Upper lobe of right lung (tissue), 1 donor: ENCODE measurements around the gene DDX39B. TPM values are rescaled to one million over a fixed set of nuclear protein-coding genes. Genes with fewer than 3 reads are reported as not detected.

Experiments
- ATAC-seq: fragments of 200-7000 bp; cut with Tn5 transposase; one replicate; pipeline ENCODE4 v1.9.1; 2020; ENCODE audit warnings: mild to moderate bottlenecking, moderate library complexity
- DNase-seq: peaks from one replicate; pipeline ENCODE4 v3.0.0-alpha.2; 2020
- H3K27ac ChIP-seq: fragments of 200-600 bp; one replicate; pipeline ENCODE4 v1.8.0; 2022
- H3K27me3 ChIP-seq: fragments of 200-600 bp; one replicate; pipeline ENCODE4 v1.8.0; 2022; ENCODE audit warnings: mild to moderate bottlenecking
- H3K36me3 ChIP-seq: fragments of 200-600 bp; one replicate; pipeline ENCODE4 v1.8.0; 2022
- H3K4me1 ChIP-seq: fragments of 200-600 bp; one replicate; pipeline ENCODE4 v1.8.0; 2022
- H3K4me3 ChIP-seq: fragments of 200-600 bp; one replicate; pipeline ENCODE4 v1.8.0; 2022; ENCODE audit warnings: mild to moderate bottlenecking
- H3K9me3 ChIP-seq: fragments of 200-600 bp; one replicate; pipeline ENCODE4 v1.8.0; 2022
- intact Hi-C: fragments of 100-400 bp; cut with DNase I; formaldehyde crosslinking; loops from one replicate; pipeline ENCODE4 v1.11.0; 2022
- total RNA-seq: library from RNA; stranded (reverse); fragmentation: NEBNext Ultra II Directional; extraction: Animal tissue kit (Norgen Biotek cat#: 25700); gene quantifications from one replicate; pipeline ENCODE4 v1.2.1, GENCODE V29; 2021
- TF ChIP-seq, protein P1 (sequence below): fragments of 200-600 bp; IDR thresholded peaks from one replicate; pipeline ENCODE4 v1.8.0; 2022; ENCODE audit warnings: antibody characterized with exemption
- donor health status: DM: no; HTN: yes; CAD: no; lungs with severe emphysema.

DDX39B gene
- total RNA-seq, 1 donor from 2014 or later = 241 TPM

DNA sequence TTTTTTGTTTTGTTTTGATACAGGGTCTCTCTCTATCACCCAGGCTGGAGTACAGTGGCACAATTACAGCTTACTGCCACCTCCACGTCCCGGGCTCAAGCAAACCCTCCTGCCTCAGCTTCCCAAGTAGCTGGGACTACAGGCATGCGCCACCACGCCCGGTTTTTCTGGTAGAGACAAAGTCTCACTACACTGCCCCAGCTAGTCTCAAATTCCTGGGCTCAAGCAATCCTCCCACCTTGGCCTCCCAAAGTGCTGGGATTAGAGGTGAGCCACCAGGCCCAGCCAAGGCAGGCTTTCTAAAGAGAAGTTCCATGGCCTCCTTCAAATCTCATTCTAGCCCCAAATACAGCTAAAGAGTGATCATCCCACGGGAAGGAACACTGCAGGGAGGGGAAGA lies 7.8 kb downstream of the DDX39B start:
- Histone ChIP-seq H3K27ac (no peak overlapping the region), H3K36me3 (peaks cover 97% of the 10 kb centered on the region), H3K4me3 (no peak overlapping the region), H3K27me3 (no peaks in the 10 kb centered on the region), H3K4me1 (peaks cover 6% of the 10 kb centered on the region), H3K9me3 (no peaks in the 10 kb centered on the region)
- intact Hi-C loops = no loop called here
- ATAC-seq (no peak), DNase-seq (no peak)
- TF ChIP-seq, protein P1, sequence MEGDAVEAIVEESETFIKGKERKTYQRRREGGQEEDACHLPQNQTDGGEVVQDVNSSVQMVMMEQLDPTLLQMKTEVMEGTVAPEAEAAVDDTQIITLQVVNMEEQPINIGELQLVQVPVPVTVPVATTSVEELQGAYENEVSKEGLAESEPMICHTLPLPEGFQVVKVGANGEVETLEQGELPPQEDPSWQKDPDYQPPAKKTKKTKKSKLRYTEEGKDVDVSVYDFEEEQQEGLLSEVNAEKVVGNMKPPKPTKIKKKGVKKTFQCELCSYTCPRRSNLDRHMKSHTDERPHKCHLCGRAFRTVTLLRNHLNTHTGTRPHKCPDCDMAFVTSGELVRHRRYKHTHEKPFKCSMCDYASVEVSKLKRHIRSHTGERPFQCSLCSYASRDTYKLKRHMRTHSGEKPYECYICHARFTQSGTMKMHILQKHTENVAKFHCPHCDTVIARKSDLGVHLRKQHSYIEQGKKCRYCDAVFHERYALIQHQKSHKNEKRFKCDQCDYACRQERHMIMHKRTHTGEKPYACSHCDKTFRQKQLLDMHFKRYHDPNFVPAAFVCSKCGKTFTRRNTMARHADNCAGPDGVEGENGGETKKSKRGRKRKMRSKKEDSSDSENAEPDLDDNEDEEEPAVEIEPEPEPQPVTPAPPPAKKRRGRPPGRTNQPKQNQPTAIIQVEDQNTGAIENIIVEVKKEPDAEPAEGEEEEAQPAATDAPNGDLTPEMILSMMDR = no peak

DNA sequence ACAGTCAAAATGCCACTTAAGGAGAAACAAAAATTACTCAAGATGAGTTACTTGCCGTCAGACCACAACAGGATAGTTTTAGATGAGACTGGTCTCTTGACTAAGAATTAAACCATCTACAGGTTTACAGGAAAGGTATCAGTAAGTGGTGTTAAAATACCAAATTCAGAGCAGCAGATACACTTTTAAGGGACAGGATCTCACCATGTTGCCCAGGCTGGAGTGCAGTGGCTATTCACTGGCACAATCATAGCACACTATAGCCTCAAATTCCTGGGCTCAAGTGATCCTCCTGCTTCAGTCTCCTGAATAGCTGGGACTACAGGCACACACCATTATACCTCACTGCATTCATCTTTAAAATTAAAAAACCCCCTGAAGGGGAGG lies 8.4 kb downstream of the DDX39B start:
- peaks cover under 1% of the 10 kb centered on the region for H3K4me1 ChIP-seq
- TF ChIP-seq, protein P1 = no peak
- no peak for DNase-seq
- no peak overlapping the region for H3K4me3 ChIP-seq
- no peaks in the 10 kb centered on the region for H3K9me3 ChIP-seq
- no peak for ATAC-seq
- peaks cover 91% of the 10 kb centered on the region for H3K36me3 ChIP-seq
- intact Hi-C loops = no loop called here
- no peaks in the 10 kb centered on the region for H3K27me3 ChIP-seq
- no peak overlapping the region for H3K27ac ChIP-seq

DNA sequence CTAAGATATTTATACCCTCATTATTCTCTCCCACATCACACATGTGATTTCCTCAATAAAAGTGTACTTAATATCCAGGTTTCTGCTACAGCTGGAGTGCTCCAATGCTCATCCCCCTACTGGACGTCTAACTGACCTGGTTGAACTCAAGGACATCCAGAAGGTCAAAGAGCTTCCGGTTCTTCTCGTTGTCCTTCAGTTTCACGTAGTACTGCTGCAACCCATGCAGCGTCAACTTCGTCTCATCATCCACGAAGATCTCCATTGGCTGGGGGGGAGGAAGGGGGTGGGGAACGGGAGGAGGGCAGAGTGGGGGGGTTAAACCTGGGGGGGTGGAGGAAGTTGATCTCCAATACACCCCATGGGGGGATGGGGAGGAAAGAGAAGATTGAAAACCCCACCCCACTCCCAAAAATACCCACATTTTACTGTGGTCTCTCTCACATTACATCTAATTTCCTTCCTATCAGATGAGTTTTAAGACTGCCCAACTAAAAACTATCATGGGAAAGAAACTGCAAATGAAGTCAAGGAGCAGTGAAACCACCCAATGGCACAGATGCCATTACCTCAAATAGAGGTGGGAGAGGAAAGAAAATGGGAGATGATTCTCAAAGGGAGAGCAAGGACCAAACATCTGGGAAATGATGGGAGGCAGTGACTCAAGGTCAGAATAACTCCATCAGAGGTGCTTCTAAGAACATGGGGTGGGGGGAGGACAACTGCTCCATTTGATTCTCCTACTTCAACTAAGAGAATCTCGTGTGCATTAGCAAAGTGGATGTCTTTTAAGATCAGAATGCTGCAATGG lies 9.0 kb downstream of the DDX39B start:
- peaks cover 85% of the 10 kb centered on the region for H3K36me3 ChIP-seq
- no peak for ATAC-seq

DNA sequence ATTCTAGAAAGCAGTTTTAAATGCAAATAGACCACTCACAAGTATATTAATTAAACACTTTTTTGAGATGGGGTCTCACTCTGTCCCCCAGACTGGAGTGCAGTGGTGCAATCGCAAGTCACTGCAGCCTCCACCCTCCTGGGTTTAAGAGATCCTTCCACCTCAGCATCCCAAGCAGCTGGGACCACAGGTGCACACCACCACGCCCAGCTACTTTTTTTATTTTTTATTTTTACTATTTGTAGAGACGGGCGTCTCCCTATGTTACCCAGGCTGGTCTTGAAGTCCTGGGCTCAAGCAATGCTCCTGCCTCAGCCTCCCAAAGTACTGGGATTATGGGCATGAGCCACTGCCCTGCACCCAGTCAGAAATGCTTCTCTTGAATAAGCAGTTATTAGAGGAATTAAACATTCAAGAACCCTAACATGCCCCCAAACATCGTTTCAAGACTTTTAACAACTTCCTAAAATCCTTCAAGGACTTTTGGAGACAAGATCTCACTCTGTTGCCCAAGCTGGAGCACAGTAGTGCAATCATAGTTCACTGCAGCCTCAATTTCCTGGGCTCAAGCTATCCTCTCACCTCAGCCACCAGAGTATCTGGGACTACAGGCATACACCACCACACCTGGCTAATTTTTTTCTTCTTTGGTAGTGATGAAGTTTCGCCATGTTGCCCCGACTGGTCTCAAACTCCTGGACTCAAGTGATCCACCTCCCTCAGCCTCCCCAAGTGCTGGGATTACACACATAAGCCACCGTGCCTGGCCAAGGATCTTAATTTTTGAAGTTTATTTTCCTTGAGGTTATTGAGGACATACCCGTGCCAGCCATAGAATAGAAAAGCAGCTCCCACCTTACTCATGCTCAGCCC lies 9.8 kb downstream of the DDX39B start:
- H3K27me3 ChIP-seq = no peaks in the 10 kb centered on the region
- TF ChIP-seq, protein P1 = no peak
- H3K4me3 ChIP-seq = no peak overlapping the region
- DNase-seq (no peak), ATAC-seq (no peak)
- peaks cover 77% of the 10 kb centered on the region for H3K36me3 ChIP-seq
- intact Hi-C loops = no loop called here
- H3K4me1 ChIP-seq = no peaks in the 10 kb centered on the region
- H3K9me3 ChIP-seq = no peaks in the 10 kb centered on the region
- no peak overlapping the region for H3K27ac ChIP-seq

More for the DNA sequence above, 9.0 kb downstream of the DDX39B start:
- Histone ChIP-seq H3K4me3 (no peak overlapping the region), H3K27me3 (no peaks in the 10 kb centered on the region), H3K9me3 (no peaks in the 10 kb centered on the region), H3K27ac (no peak overlapping the region), H3K4me1 (no peaks in the 10 kb centered on the region)
- TF ChIP-seq, protein P1 = no peak
- intact Hi-C loops = no loop called here
- no peak for DNase-seq

DNA sequence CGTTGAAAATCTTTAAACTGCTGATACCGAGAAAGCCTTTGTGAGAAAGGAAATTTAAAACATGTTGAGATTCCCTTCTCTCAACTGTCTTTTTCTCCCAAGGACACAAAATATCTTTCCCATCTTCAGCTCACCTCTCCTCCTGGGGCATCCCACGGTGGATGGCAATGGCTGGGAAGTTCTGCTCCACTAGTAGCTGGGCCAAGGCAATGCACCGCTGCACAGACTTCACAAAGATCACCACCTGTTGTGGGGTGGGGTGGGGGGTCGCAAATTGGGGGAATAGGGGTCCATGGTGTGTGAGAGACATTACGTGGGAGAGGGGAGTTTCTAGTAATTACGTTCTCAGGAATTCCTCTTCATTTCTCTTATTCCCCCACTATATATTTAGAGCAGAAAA lies 10.6 kb downstream of the DDX39B start:
- TF ChIP-seq, protein P1 = no peak
- DNase-seq (no peak), ATAC-seq (no peak)
- H3K4me1 ChIP-seq = peaks cover 7% of the 10 kb centered on the region
- no peak overlapping the region for H3K4me3 ChIP-seq
- intact Hi-C loops = no loop called here
- no peaks in the 10 kb centered on the region for H3K9me3 ChIP-seq
- no peak overlapping the region for H3K27ac ChIP-seq
- peaks cover 68% of the 10 kb centered on the region for H3K36me3 ChIP-seq
- no peaks in the 10 kb centered on the region for H3K27me3 ChIP-seq
